HepG2 (cell line): ENCODE measurements around the gene VPS26B. TPM values are rescaled to one million over a fixed set of nuclear protein-coding genes. Genes with fewer than 3 reads are reported as not detected.
A peak's percentile ranks its signal among the peaks of the same experiment; 100 is the strongest.

Experiments
- BHLHE40 ChIP-seq: IDR thresholded peaks from 2 replicates; pipeline ENCODE4 v1.6.1; 2011; ENCODE audit warnings: low read length, improper control_type of control experiment
- CENPT ChIP-seq: sonication (generic); formaldehyde crosslinking; IDR thresholded peaks from 2 replicates; pipeline ENCODE4 v1.8.0; 2022; ENCODE audit warnings: low read depth, mild to moderate bottlenecking, moderate library complexity, missing genetic modification reagents
- FOSL2 ChIP-seq: sonication (generic); formaldehyde crosslinking; IDR thresholded peaks from 2 replicates; pipeline ENCODE4 v1.4.0; 2020; ENCODE audit warnings: missing genetic modification reagents
- KLF16 ChIP-seq, 2 experiments: sonication (generic) in 1 of 2; formaldehyde crosslinking in 1 of 2; IDR thresholded peaks; 2 replicates each; pipeline versions ENCODE4 v1.6.1 to v1.8.0; 2016 to 2023; ENCODE audit warnings: missing genetic modification reagents in 2 of 2, missing compliant biosample characterization in 1 of 2
- MIXL1 ChIP-seq: IDR thresholded peaks from 2 replicates; pipeline ENCODE4 v1.6.1; 2016
- MYC ChIP-seq: sonication (generic); formaldehyde crosslinking; IDR thresholded peaks from 2 replicates; pipeline ENCODE4 v1.9.0; 2021; ENCODE audit warnings: missing genetic modification reagents, borderline replicate concordance
- NCOR1 ChIP-seq: fragments of 200-600 bp; sonication (generic); IDR thresholded peaks from 2 replicates; pipeline ENCODE4 v1.7.0; 2017; ENCODE audit warnings: antibody characterized with exemption, low read length, borderline replicate concordance
- SAP130 ChIP-seq: IDR thresholded peaks from 2 replicates; pipeline ENCODE4 v1.6.1; 2016; ENCODE audit warnings: low read depth
- SPEN ChIP-seq: sonication (generic); formaldehyde crosslinking; IDR thresholded peaks from 2 replicates; pipeline ENCODE4 v1.5.1; 2020; ENCODE audit warnings: low read depth, mild to moderate bottlenecking, missing genetic modification reagents
- TCF7 ChIP-seq: sonication (generic); IDR thresholded peaks from 2 replicates; pipeline ENCODE4 v1.6.1; 2016; ENCODE audit warnings: antibody characterized with exemption, low read depth
- XRCC5 ChIP-seq: fragments of 200-400 bp; formaldehyde crosslinking; optimal IDR thresholded peaks from 2 replicates; pipeline ENCODE3; 2017; ENCODE audit warnings: mild to moderate bottlenecking, low read length
- ZFP1 ChIP-seq: IDR thresholded peaks from 2 replicates; pipeline ENCODE4 v1.6.1; 2016
- ZNF121 ChIP-seq: sonication (generic); formaldehyde crosslinking; IDR thresholded peaks from 2 replicates; pipeline ENCODE4 v1.5.0; 2020; ENCODE audit warnings: mild to moderate bottlenecking, missing genetic modification reagents
- ZNF20 ChIP-seq: sonication (generic); formaldehyde crosslinking; IDR thresholded peaks from 2 replicates; pipeline ENCODE4 v1.4.0; 2020; ENCODE audit warnings: mild to moderate bottlenecking, moderate library complexity, missing genetic modification reagents
- ZNF264 ChIP-seq: sonication (generic); formaldehyde crosslinking; IDR thresholded peaks from 2 replicates; pipeline ENCODE4 v1.4.0; 2020; ENCODE audit warnings: missing genetic modification reagents
- ZNF335 ChIP-seq: sonication (generic); formaldehyde crosslinking; IDR thresholded peaks from 2 replicates; pipeline ENCODE4 v1.4.0; 2020; ENCODE audit warnings: missing genetic modification reagents
- ZNF501 ChIP-seq: sonication (generic); formaldehyde crosslinking; IDR thresholded peaks from 2 replicates; pipeline ENCODE4 v1.5.1; 2020; ENCODE audit warnings: mild to moderate bottlenecking, moderate library complexity, missing genetic modification reagents
- ZSCAN9 ChIP-seq: IDR thresholded peaks from 2 replicates; pipeline ENCODE4 v1.6.1; 2016; ENCODE audit warnings: borderline replicate concordance
- polyA plus RNA-seq, 8 experiments: library from polyadenylated mRNA; depleted of rRNA in 3 of 8; stranded (reverse) in 7 of 8; unstranded in 1 of 8; fragments of >200 nt; fragmentation: Illumina TruSeq in 4 of 8; extraction: Trizol in 4 of 8; gene quantifications; 2 replicates each; pipeline versions ENCODE4 v1.2.1 to v1.2.3, GENCODE V29; 2011 to 2016; ENCODE audit warnings: low read depth in 4 of 8, missing spikeins in 1 of 8, mixed read lengths in 1 of 8; ENCODE audit not compliant: insufficient read depth in 1 of 8
- total RNA-seq, 5 experiments: library from RNA; depleted of rRNA; stranded (reverse); fragments of >200 nt; fragmentation: Illumina TruSeq; extraction: Trizol; gene quantifications; 2 replicates each; pipeline ENCODE4 v1.2.3, GENCODE V29; 2016; ENCODE audit warnings: low read depth in 1 of 5
- TF ChIP-seq, protein P1 (sequence below): sonication (generic); formaldehyde crosslinking; IDR thresholded peaks from 2 replicates; pipeline ENCODE4 v1.4.0; 2020; ENCODE audit warnings: mild to moderate bottlenecking, missing genetic modification reagents, borderline replicate concordance
- TF ChIP-seq, protein P2 (sequence below): sonication (generic); formaldehyde crosslinking; conservative IDR thresholded peaks from 2 replicates; pipeline ENCODE4 v1.4.0; 2020; ENCODE audit warnings: missing genetic modification reagents
- TF ChIP-seq, protein P3 (sequence below), 2 experiments: fragments of 450-650 bp in 1 of 2; sonication (generic) in 1 of 2; formaldehyde crosslinking; IDR thresholded peaks; 2 replicates each; pipeline versions ENCODE4 v1.5.0 to v1.8.0; 2020 to 2022; ENCODE audit warnings: mild to moderate bottlenecking in 1 of 2, missing genetic modification reagents in 1 of 2
- TF ChIP-seq, protein P4 (sequence below): IDR thresholded peaks from 2 replicates; pipeline ENCODE4 v1.6.1; 2016

Gene VPS26B
- total and polyA plus RNA-seq, 2 of the 13 experiments (the other 11 are each of a cell fraction or from before 2014, with no cell fraction given), result 20.2 to 23.2 TPM

DNA sequence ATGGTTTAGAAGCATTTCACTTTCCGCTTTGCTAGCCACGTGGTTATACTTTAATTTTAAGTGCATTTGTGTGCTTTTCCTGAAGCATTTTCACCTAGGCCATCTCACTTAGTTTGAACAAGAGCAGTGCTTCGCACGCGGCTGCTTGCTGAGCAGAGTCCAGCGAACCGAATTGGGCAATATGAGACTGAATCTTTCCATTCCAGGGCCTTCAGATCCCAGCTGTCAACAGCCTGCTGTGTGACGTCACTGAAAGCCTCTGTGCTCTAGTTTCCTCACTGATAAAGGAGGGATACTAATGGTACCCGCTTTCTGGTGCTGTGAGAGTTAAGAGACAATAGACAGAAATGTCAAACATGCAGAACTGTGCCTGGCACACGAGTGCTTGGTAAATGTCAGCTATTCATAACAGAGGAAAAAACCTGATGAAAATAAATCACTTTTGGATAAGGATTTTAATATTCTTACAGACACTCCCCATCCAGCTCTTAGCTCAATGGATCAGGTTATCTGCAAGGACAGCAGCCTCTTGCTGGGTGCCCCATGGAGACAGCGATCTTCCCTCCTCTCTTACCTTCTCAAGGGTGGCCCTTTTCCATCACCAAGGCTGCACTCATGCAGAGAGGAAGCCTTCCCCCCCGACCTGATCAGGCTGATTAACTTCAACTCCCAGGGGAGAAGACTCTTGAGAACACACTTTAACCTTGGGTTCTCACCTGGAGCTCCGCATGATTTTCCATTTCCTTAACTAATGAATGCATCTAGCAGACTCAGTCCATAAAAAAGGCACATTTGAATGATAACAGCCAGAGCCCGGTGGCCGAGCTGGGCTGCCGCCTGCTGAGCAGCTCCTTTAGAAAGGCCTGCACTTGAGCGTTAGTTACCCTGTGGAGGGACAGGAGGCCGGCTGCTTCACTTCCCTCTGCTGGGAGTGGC, 48.2 kb downstream of the VPS26B start (continued):
- TF ChIP-seq, protein P1, sequence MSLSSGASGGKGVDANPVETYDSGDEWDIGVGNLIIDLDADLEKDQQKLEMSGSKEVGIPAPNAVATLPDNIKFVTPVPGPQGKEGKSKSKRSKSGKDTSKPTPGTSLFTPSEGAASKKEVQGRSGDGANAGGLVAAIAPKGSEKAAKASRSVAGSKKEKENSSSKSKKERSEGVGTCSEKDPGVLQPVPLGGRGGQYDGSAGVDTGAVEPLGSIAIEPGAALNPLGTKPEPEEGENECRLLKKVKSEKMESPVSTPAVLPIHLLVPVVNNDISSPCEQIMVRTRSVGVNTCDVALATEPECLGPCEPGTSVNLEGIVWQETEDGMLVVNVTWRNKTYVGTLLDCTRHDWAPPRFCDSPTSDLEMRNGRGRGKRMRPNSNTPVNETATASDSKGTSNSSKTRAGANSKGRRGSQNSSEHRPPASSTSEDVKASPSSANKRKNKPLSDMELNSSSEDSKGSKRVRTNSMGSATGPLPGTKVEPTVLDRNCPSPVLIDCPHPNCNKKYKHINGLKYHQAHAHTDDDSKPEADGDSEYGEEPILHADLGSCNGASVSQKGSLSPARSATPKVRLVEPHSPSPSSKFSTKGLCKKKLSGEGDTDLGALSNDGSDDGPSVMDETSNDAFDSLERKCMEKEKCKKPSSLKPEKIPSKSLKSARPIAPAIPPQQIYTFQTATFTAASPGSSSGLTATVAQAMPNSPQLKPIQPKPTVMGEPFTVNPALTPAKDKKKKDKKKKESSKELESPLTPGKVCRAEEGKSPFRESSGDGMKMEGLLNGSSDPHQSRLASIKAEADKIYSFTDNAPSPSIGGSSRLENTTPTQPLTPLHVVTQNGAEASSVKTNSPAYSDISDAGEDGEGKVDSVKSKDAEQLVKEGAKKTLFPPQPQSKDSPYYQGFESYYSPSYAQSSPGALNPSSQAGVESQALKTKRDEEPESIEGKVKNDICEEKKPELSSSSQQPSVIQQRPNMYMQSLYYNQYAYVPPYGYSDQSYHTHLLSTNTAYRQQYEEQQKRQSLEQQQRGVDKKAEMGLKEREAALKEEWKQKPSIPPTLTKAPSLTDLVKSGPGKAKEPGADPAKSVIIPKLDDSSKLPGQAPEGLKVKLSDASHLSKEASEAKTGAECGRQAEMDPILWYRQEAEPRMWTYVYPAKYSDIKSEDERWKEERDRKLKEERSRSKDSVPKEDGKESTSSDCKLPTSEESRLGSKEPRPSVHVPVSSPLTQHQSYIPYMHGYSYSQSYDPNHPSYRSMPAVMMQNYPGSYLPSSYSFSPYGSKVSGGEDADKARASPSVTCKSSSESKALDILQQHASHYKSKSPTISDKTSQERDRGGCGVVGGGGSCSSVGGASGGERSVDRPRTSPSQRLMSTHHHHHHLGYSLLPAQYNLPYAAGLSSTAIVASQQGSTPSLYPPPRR (CRISPR knock-in tag), result peak; percentile 70
- TF ChIP-seq ZNF335 (CRISPR knock-in tag) (0 out of 2 replicates have a peak, but pooled peaks have one; percentile 34), FOSL2 (CRISPR knock-in tag) (peak; percentile 55), ZNF121 (CRISPR knock-in tag) (peak; percentile 31; the same call in 1 of the 2 replicates), ZNF20 (CRISPR knock-in tag) (no peak), MIXL1 (CRISPR knock-in tag) (peak; percentile 41; the same call in 1 of the 2 replicates), ZNF264 (CRISPR knock-in tag) (0 out of 2 replicates have a peak, but pooled peaks have one; percentile 24), ZSCAN9 (CRISPR knock-in tag) (peak; percentile 58; the same call in 1 of the 2 replicates), ZNF501 (0 out of 2 replicates have a peak, but pooled peaks have one; percentile 45), TCF7 (no peak), MYC (CRISPR knock-in tag) (peak; percentile 72), KLF16 (CRISPR knock-in tag; IDR thresholded peaks at IDR 0.05) (peak in 1 of 2 experiments; percentile 60; a peak in 1 of 4 replicates), ZFP1 (CRISPR knock-in tag) (0 out of 2 replicates have a peak, but pooled peaks have one; percentile 34), SAP130 (peak; percentile 73), XRCC5 (peak; percentile 13), NCOR1 (peak; percentile 68; the same call in 1 of the 2 replicates), SPEN (CRISPR knock-in tag) (peak; percentile 39; the same call in 1 of the 2 replicates), CENPT (CRISPR knock-in tag) (no peak), BHLHE40 (peak; percentile 81)
- TF ChIP-seq, protein P2, sequence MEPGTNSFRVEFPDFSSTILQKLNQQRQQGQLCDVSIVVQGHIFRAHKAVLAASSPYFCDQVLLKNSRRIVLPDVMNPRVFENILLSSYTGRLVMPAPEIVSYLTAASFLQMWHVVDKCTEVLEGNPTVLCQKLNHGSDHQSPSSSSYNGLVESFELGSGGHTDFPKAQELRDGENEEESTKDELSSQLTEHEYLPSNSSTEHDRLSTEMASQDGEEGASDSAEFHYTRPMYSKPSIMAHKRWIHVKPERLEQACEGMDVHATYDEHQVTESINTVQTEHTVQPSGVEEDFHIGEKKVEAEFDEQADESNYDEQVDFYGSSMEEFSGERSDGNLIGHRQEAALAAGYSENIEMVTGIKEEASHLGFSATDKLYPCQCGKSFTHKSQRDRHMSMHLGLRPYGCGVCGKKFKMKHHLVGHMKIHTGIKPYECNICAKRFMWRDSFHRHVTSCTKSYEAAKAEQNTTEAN (CRISPR knock-in tag), result 0 out of 2 replicates have a peak, but pooled peaks have one; percentile 28
- TF ChIP-seq, protein P3, sequence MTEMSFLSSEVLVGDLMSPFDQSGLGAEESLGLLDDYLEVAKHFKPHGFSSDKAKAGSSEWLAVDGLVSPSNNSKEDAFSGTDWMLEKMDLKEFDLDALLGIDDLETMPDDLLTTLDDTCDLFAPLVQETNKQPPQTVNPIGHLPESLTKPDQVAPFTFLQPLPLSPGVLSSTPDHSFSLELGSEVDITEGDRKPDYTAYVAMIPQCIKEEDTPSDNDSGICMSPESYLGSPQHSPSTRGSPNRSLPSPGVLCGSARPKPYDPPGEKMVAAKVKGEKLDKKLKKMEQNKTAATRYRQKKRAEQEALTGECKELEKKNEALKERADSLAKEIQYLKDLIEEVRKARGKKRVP (CRISPR knock-in tag; IDR thresholded peaks at IDR 0.05), result 0 out of 4 replicates have a peak, but pooled peaks of 1 of the 2 experiments have one; percentile 36
- TF ChIP-seq, protein P4, sequence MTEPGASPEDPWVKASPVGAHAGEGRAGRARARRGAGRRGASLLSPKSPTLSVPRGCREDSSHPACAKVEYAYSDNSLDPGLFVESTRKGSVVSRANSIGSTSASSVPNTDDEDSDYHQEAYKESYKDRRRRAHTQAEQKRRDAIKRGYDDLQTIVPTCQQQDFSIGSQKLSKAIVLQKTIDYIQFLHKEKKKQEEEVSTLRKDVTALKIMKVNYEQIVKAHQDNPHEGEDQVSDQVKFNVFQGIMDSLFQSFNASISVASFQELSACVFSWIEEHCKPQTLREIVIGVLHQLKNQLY (CRISPR knock-in tag), result peak; percentile 76
